Measurements from ENCODE around the gene PLXNA4.
A peak's percentile ranks its signal among the peaks of the same experiment; 100 is the strongest.

Gene PLXNA4

GRCh38 chr7:132565441-132565840 lies 10.8 kb downstream of the PLXNA4 start:
- DNase-seq (ENCODE audit: low read depth in 2 of 2) = no peak

GRCh38 chr7:132564849-132565248 lies 11.4 kb downstream of the PLXNA4 start:
- DNase-seq (ENCODE audit: low read depth in 2 of 2) = no peak

GRCh38 chr7:132564090-132564489 lies 12.2 kb downstream of the PLXNA4 start:
- no peak for DNase-seq (ENCODE audit: low read depth in 2 of 2)

- DNase-seq (ENCODE audit: low read depth in 2 of 2) = no peak
Observed at GRCh38 chr7:132562690-132563089, 13.6 kb downstream of the PLXNA4 start.

- no peak for DNase-seq (ENCODE audit: low read depth in 2 of 2)
Observed at GRCh38 chr7:132561763-132562162, 14.5 kb downstream of the PLXNA4 start.

- DNase-seq (ENCODE audit: low read depth in 2 of 2) = no peak
Observed at GRCh38 chr7:132560825-132561529, 15.3 kb downstream of the PLXNA4 start.

GRCh38 chr7:132560105-132560504 lies 16.2 kb downstream of the PLXNA4 start:
- no peak for DNase-seq (ENCODE audit: low read depth in 2 of 2)

- no peak for DNase-seq (ENCODE audit: low read depth in 2 of 2)
Observed at GRCh38 chr7:132558815-132559214, 17.5 kb downstream of the PLXNA4 start.

GRCh38 chr7:132557489-132558044 lies 18.7 kb downstream of the PLXNA4 start:
- no peak for DNase-seq (ENCODE audit: low read depth in 2 of 2)

GRCh38 chr7:132554446-132554845 lies 21.8 kb downstream of the PLXNA4 start:
- DNase-seq (ENCODE audit: low read depth in 2 of 2) = no peak

- DNase-seq (ENCODE audit: low read depth in 2 of 2) = no peak
Observed at GRCh38 chr7:132553031-132553430, 23.2 kb downstream of the PLXNA4 start.

- DNase-seq (ENCODE audit: low read depth in 2 of 2) = no peak
Observed at GRCh38 chr7:132551886-132552285, 24.4 kb downstream of the PLXNA4 start.

GRCh38 chr7:132551439-132551838 lies 24.8 kb downstream of the PLXNA4 start:
- DNase-seq (ENCODE audit: low read depth in 2 of 2) = no peak

- peak in 1 of 2 donors; percentile 13 for DNase-seq (ENCODE audit: low read depth in 2 of 2)
Observed at GRCh38 chr7:132548489-132549078, 27.7 kb downstream of the PLXNA4 start.

- DNase-seq (ENCODE audit: low read depth in 2 of 2) = no peak
Observed at GRCh38 chr7:132547821-132548220, 28.4 kb downstream of the PLXNA4 start.

- no peak for DNase-seq (ENCODE audit: low read depth in 2 of 2)
Observed at GRCh38 chr7:132546366-132547127, 29.7 kb downstream of the PLXNA4 start.

- no peak for DNase-seq (ENCODE audit: low read depth in 2 of 2)
Observed at GRCh38 chr7:132545756-132546155, 30.5 kb downstream of the PLXNA4 start.

GRCh38 chr7:132544999-132545398 lies 31.3 kb downstream of the PLXNA4 start:
- DNase-seq (ENCODE audit: low read depth in 2 of 2) = no peak

GRCh38 chr7:132544025-132544424 lies 32.2 kb downstream of the PLXNA4 start:
- DNase-seq (ENCODE audit: low read depth in 2 of 2) = no peak

- no peak for DNase-seq (ENCODE audit: low read depth in 2 of 2)
Observed at GRCh38 chr7:132542895-132543294, 33.4 kb downstream of the PLXNA4 start.

- no peak for DNase-seq (ENCODE audit: low read depth in 2 of 2)
Observed at GRCh38 chr7:132541656-132542055, 34.6 kb downstream of the PLXNA4 start.

GRCh38 chr7:132537456-132538145 lies 38.7 kb downstream of the PLXNA4 start:
- no peak for DNase-seq (ENCODE audit: low read depth in 2 of 2)
